Fibroblast of mammary gland (primary cell): Measurements from ENCODE around the gene IL25.
"Not testable (repeated sequence)": the region's sequence is repeated elsewhere in the genome, so short reads cannot be mapped to it uniquely, and the experiment has no call there.

ENCODE experiments used
- DNase-seq: peaks from one replicate; pipeline ENCODE4 v3.0.0-alpha.2; 2010; ENCODE audit warnings: low read depth
- H3K4me3 ChIP-seq: 2 replicates; pipeline ENCODE4 v1.5.1; 2011; ENCODE audit warnings: low read depth, mild to moderate bottlenecking, low read length, moderate library complexity; ENCODE audit not compliant: control insufficient read depth
- CTCF ChIP-seq: conservative IDR thresholded peaks from 2 replicates; pipeline ENCODE4 v1.5.1; 2011; ENCODE audit warnings: low read depth, low read length, inconsistent platforms; ENCODE audit not compliant: control insufficient read depth, insufficient read depth

Gene IL25

GRCh38 chr14:23372509-23372908, at the start of gene IL25:
TSS of gene IL25 (plus strand) at chr14:23372809.
- TF ChIP-seq CTCF: no peak
- DNase-seq: no peak

GRCh38 chr14:23323838-23324454, 48.7 kb upstream of the IL25 start:
- H3K4me3 ChIP-seq: no peak overlapping the region
- TF ChIP-seq CTCF: no peak
- DNase-seq: no peak

More at GRCh38 chr14:23372509-23372908, at the start of gene IL25:
- no peak within 1 kb of the TSS for H3K4me3 ChIP-seq

GRCh38 chr14:23324455-23324846, 48.2 kb upstream of the IL25 start:
- no peak overlapping the region for H3K4me3 ChIP-seq
- TF ChIP-seq CTCF: no peak
- DNase-seq: no peak

GRCh38 chr14:23324993-23325392, 47.6 kb upstream of the IL25 start:
- no peak for TF ChIP-seq CTCF
- H3K4me3 ChIP-seq: no peak overlapping the region
- no peak for DNase-seq

- H3K4me3 ChIP-seq, DNase-seq: not testable (repeated sequence)
These were observed 46.9 kb upstream of the IL25 start for GRCh38 chr14:23325746-23326145.

GRCh38 chr14:23326491-23327332, 45.9 kb upstream of the IL25 start:
- no peak for DNase-seq
- no peak overlapping the region for H3K4me3 ChIP-seq
- TF ChIP-seq CTCF: no peak

GRCh38 chr14:23327947-23328744, 44.5 kb upstream of the IL25 start:
- no peak overlapping the region for H3K4me3 ChIP-seq
- TF ChIP-seq CTCF: peak; percentile 93
- DNase-seq: peak; percentile 82
